ENCODE results near the gene ALMS1. TPM values are rescaled to one million over a fixed set of nuclear protein-coding genes. Genes with fewer than 3 reads are reported as not detected.
"Not testable (repeated sequence)": the region's sequence is repeated elsewhere in the genome, so short reads cannot be mapped to it uniquely, and the experiment has no call there.

The ALMS1 gene
- total RNA-seq, 2 experiments from 2014 or later, result 20.4 to 22.7 TPM

DNA sequence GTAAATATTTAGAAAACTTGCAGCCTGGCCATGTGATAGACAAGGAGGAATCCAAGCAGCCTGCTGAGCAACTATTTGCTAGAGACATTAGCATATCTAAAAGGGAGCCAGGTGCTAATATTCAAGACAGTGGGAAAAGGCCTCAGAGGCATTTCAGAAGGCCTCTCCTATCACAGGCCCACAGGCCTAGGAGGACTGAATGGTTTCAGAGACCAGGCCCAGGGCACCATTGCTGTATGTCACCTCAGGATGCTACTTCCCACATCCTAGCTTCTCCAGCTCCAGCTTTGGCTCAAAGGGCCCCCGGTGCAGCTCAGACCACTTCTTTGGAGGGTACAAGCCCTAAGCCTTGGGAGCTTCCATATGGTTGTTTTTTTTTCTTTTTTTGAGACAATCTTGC is 252.8 kb downstream of the ALMS1 start:
- ChIA-PET POLR2A (no interaction called here), CTCF (interaction anchor here (0.6 kb wide), 1 partner anchor 626 kb away, joined by 3 read pairs; no protein-coding TSS in a partner anchor)
- Mint-ChIP-seq H3K36me3 (peaks cover 2% of the 10 kb centered on the region), H3K27me3 (peaks cover 3% of the 10 kb centered on the region), H3K4me1 (ENCODE audit: low read depth) (no peaks in the 10 kb centered on the region), H3K27ac (no peak overlapping the region), H3K9me3 (peaks cover 11% of the 10 kb centered on the region), H3K4me3 (no peak overlapping the region)
- intact Hi-C loops (cut with micrococcal nuclease), result no loop called here
- DNase-seq, result no peak

DNA sequence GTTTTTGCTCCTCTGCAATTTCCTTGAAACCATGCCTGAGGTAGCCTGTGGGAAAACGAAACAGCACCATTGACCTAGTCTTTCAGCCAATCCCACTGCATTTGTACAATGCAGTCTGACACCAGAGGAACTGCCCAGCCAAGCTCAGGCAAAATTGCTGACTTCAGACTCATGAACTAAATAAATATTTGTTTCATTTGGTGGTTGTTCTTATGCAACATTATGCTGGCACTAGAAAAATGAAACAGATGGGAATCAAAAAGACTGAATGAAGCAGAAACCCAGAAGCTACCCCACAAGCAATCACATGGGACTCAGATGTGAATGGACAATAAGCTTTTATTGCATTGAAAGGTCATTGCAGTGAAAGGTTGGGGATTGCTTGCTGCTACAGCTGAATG is 254.9 kb downstream of the ALMS1 start:
- H3K36me3 Mint-ChIP-seq, result peaks cover 2% of the 10 kb centered on the region

DNA sequence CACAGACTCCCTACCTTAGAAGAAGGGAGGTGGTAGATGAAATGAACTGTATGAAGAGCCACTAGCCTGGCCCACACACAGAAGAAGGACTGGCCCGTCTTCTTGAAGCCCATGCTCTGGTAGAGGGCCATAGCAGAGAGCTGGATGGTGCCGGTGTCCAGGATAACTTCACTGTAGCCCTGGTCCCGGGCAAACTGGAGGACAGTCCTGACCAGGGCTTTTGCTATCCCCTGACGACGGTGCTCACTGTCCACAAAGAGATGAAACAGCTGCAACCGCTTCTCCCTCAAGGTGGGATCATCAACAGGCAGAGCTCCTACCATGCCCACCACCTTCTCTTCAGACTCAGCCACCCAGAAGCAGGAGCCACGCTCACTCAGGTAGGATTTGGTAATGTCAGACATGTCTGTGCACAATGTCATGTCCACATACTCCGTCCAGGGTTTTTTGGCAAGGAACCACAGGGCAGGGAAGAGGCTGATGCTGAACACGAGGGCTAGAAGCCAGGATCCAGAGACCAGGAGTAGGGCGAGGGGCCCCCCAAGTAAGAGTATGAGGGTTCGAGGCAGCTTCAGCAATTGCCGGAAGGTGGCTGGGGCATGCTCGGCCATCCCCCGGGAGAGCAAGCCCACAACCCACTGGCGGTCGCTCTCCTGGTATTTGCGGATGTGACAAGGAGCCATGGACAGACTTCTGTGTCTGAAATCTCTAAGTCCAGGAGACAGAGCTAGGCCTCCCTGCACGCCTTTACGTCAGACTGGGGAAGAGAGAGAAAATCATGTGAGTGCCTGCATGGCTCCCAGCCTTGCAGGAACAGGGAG is 255.5 kb downstream of the ALMS1 start:
- H3K4me3 Mint-ChIP-seq, result no peak overlapping the region
- peaks cover 11% of the 10 kb centered on the region for H3K9me3 Mint-ChIP-seq
- peaks cover 2% of the 10 kb centered on the region for H3K36me3 Mint-ChIP-seq
- H3K27ac Mint-ChIP-seq, result no peak overlapping the region
- no peaks in the 10 kb centered on the region for H3K4me1 Mint-ChIP-seq (ENCODE audit: low read depth)
- POLR2A ChIA-PET, result no interaction called here
- intact Hi-C loops (cut with micrococcal nuclease), result no loop called here
- peaks cover 12% of the 10 kb centered on the region for H3K27me3 Mint-ChIP-seq
- CTCF ChIA-PET, result no interaction called here
- no peak for DNase-seq

More for the DNA sequence above, 254.9 kb downstream of the ALMS1 start:
- ChIA-PET CTCF (no interaction called here), POLR2A (no interaction called here)
- intact Hi-C loops (cut with micrococcal nuclease), result no loop called here
- no peaks in the 10 kb centered on the region for H3K4me1 Mint-ChIP-seq (ENCODE audit: low read depth)
- no peak overlapping the region for H3K27ac Mint-ChIP-seq
- H3K4me3 Mint-ChIP-seq, result no peak overlapping the region
- H3K9me3 Mint-ChIP-seq, result peaks cover 11% of the 10 kb centered on the region
- no peak for DNase-seq
- H3K27me3 Mint-ChIP-seq, result peaks cover 12% of the 10 kb centered on the region

GRCh38 chr2:73641767-73642062 is 256.1 kb downstream of the ALMS1 start:
- DNase-seq, result no peak
- H3K27me3 Mint-ChIP-seq, result peaks cover 12% of the 10 kb centered on the region
- CTCF ChIA-PET, result no interaction called here
- intact Hi-C loops (cut with micrococcal nuclease), result no loop called here
- POLR2A ChIA-PET, result no interaction called here
- H3K36me3 Mint-ChIP-seq, result peaks cover 2% of the 10 kb centered on the region
- no peak overlapping the region for H3K4me3 Mint-ChIP-seq
- no peaks in the 10 kb centered on the region for H3K4me1 Mint-ChIP-seq (ENCODE audit: low read depth)
- no peak overlapping the region for H3K27ac Mint-ChIP-seq
- H3K9me3 Mint-ChIP-seq, result peaks cover 11% of the 10 kb centered on the region

- CTCF ChIA-PET, result no interaction called here
- no peaks in the 10 kb centered on the region for H3K4me1 Mint-ChIP-seq (ENCODE audit: low read depth)
- POLR2A ChIA-PET, result no interaction called here
Observed at GRCh38 chr2:73642338-73643018, 256.8 kb downstream of the ALMS1 start, which contains the start of gene NAT8. NAT8 (minus strand) TSS chr2:73642422; CDS start chr2:73641628, 794 bp downstream.

GRCh38 chr2:73647690-73648089 is 262.1 kb downstream of the ALMS1 start:
- H3K4me3 Mint-ChIP-seq; H3K36me3 Mint-ChIP-seq; H3K9me3 Mint-ChIP-seq; POLR2A ChIA-PET; DNase-seq; intact Hi-C loops (cut with micrococcal nuclease); H3K4me1 Mint-ChIP-seq (ENCODE audit: low read depth); H3K27ac Mint-ChIP-seq; H3K27me3 Mint-ChIP-seq: not testable (repeated sequence)
- CTCF ChIA-PET, result interaction anchor here (0.5 kb wide), 1 partner anchor 156 kb away, joined by 3 read pairs; no protein-coding TSS in a partner anchor

More at GRCh38 chr2:73642338-73643018, 256.8 kb downstream of the ALMS1 start, which contains the start of gene NAT8:
- H3K27ac Mint-ChIP-seq, result no peak within 1 kb of the TSS
- peaks cover 11% of the 10 kb centered on the region for H3K9me3 Mint-ChIP-seq
- peaks cover 2% of the 10 kb centered on the region for H3K36me3 Mint-ChIP-seq
- H3K27me3 Mint-ChIP-seq, result peaks cover 12% of the 10 kb centered on the region
- intact Hi-C loops (cut with micrococcal nuclease), result no loop called here
- no peak for DNase-seq
- no peak within 1 kb of the TSS for H3K4me3 Mint-ChIP-seq

DNA sequence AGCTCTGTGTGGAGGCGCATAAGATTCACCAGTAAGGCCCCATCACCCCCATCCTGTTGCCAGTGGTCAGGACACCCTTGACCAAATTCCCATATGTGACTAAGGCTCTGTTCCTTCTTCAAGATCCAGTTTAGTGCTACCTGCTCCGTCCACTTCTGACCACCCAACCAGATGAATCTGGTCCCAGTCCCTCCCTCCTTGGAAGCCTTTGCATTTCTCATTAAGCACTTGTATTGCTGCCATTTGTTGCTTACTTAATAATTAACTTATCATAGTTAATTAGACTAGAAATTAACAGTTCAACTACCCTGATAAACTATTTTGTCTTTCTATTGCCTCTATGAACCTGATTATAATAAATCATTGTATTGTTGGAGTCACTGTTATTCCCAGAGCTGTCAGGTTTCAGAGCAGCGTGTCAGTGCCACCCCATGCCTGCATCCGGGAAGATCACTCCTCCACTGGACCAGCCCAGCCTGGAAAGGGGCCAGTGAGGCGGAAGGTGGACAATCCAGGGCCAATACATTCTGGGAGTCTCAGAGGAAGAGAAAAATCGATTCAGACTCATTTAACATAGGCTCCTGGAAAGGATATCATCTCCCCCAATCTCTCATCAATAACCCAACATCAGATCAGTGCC is 266.1 kb downstream of the ALMS1 start:
- Mint-ChIP-seq H3K27me3 (no peaks in the 10 kb centered on the region), H3K27ac (no peak overlapping the region), H3K9me3 (no peaks in the 10 kb centered on the region), H3K36me3 (no peaks in the 10 kb centered on the region), H3K4me3 (no peak overlapping the region), H3K4me1 (ENCODE audit: low read depth) (no peaks in the 10 kb centered on the region)
- intact Hi-C loops (cut with micrococcal nuclease), result no loop called here
- DNase-seq, result no peak
- POLR2A ChIA-PET, result no interaction called here
- CTCF ChIA-PET, result no interaction called here

DNA sequence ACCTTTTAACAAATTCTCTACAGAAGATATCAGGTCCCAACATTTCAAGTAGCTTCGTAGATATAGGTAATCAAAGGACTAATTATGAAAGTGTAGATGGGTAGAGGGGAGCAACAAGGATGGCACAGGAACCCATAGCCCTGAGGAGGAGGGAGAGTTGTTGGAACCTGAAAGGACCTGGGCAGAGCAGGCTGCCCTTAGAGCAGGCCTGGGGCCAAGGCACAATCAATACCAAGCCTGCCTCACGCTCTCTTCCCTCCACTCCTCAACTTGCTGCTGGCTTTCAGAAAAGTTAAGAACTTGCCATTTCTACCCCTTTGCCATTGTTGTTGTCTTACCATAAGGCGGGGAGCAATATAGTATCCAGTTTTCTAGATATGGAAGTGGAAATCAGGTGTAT is 266.7 kb downstream of the ALMS1 start:
- Mint-ChIP-seq H3K4me3 (no peak overlapping the region), H3K27ac (no peak overlapping the region), H3K27me3 (no peaks in the 10 kb centered on the region), H3K36me3 (no peaks in the 10 kb centered on the region), H3K9me3 (no peaks in the 10 kb centered on the region), H3K4me1 (ENCODE audit: low read depth) (no peaks in the 10 kb centered on the region)
- intact Hi-C loops (cut with micrococcal nuclease), result no loop called here
- DNase-seq, result no peak
- ChIA-PET POLR2A (no interaction called here), CTCF (interaction anchor here (0.6 kb wide), 1 partner anchor 28 kb away, joined by 3 read pairs; no protein-coding TSS in a partner anchor)

- H3K27ac Mint-ChIP-seq, result no peak overlapping the region
- H3K4me1 Mint-ChIP-seq (ENCODE audit: low read depth), result no peaks in the 10 kb centered on the region
- intact Hi-C loops (cut with micrococcal nuclease), result no loop called here
- no peak for DNase-seq
- ChIA-PET CTCF (no interaction called here), POLR2A (no interaction called here)
- no peak overlapping the region for H3K4me3 Mint-ChIP-seq
- peaks cover 2% of the 10 kb centered on the region for H3K9me3 Mint-ChIP-seq
- no peaks in the 10 kb centered on the region for H3K36me3 Mint-ChIP-seq
- no peaks in the 10 kb centered on the region for H3K27me3 Mint-ChIP-seq
Observed at GRCh38 chr2:73654175-73654574, 268.5 kb downstream of the ALMS1 start.

Other genes with a start within 250 kb of the ALMS1 start
- gene NOTO, start 183.3 kb upstream of the ALMS1 start, total RNA-seq, result not detected
- gene SMYD5, start 171.6 kb upstream of the ALMS1 start, total RNA-seq, result 10 to 100 TPM; 40.0 to 42.0 TPM
- gene PRADC1, start 152.6 kb upstream of the ALMS1 start, total RNA-seq, result 10 to 100 TPM; 12.9 to 13.6 TPM
- 100 to 1,000 TPM; 499 to 541 TPM for gene CCT7, start 151.5 kb upstream of the ALMS1 start, total RNA-seq
- 10 to 100 TPM; 15.2 to 15.6 TPM for gene FBXO41, start 101.4 kb upstream of the ALMS1 start, total RNA-seq
- under 1 TPM; 0.24 to 0.34 TPM for gene EGR4, start 92.3 kb upstream of the ALMS1 start, total RNA-seq

Data from activated CD4-positive, alpha-beta memory T cell treated with anti-CD3 and anti-CD28 coated beads for 36 hours (primary cell).